Right forelimb (tissue), 1 donor: ENCODE data around the gene CFAP100.

Experiments used
- DNase-seq: peaks from one replicate; pipeline ENCODE4 v3.0.0-alpha.2; 2018

The CFAP100 gene

DNA sequence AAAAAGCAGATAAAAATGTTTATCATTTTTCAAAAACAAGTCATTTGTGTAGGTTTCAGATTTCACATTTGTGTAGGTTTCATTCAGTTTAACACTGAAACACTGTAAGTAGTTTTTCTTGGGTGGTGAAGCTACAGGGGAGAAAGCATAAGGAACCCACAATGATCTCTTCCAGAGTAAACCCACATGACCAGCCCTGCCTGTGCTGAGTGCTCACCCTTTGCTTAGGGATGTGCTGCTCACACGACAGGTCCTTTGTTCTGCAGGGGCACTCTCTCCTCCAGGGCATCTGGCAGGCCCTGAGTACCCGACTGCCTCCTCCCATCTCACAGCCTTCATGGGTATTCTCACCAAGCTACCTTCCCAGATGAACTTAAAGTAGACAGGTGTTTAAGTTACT, 52.1 kb downstream of the CFAP100 start:
- DNase-seq: no peak

DNA sequence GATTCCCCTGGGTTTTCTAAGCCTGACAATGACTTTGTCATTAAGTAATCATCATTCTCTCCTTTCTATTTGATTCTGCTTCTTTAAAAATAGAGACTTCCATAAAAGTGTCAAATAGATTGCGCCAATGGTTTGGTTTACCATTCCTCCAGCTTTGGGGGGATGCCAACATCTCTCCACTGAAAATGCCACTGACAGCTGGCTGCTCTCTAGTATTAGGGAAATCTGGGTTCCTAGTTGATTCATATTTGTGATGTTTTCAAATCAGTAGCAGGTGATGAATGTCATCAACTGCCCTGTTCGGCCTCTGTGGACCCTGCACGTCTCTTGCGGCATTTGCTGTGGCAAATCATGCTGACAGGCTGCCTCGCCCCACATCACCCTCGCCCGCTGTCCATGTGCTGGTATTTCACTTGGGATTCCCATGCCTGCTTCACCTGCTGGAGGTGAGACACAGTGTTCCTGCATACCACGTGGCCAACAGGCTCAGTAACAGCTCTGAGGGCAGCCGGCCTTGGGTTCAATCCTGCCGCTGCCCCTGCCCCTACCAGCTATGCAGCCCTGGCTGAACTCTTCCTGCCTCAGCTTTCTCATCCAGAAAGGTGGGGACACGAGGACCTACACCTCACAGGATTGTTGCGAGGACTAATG, 52.9 kb downstream of the CFAP100 start:
- no peak for DNase-seq

DNA sequence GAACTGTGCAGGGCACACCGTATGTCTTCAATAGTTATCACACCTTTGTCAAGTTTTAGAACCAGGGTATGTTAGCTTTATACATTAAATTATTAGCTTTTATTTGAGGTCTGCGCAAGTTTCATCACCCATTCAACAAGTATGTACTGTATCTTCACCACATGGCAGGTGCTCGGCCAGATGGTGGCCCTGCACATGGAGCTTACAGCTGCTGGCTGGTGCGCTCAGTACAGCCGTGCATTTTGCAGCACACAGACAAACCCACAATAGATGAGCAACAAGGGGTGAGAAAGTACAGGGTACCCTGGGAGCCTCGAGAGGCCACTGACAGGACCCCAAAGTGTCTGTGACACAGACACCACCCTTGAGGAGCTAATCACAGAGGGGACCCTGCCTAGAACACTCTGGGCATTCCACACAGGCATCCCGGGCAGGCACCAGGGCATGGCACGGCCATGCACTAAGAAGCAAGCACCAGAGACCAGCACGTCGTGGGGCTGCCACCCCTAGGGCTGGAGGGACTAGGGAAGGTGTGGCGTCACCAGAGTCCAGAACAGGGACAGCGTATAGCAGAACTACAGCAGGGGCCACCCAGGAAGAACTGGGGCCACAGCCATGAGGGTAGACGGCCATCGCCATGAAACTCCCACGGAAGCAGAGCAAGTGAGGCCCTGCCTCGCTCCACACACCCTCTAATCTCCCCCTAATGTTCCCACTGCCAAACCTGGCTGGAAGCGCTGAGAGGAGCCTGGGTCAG, 53.6 kb downstream of the CFAP100 start:
- DNase-seq: no peak

DNA sequence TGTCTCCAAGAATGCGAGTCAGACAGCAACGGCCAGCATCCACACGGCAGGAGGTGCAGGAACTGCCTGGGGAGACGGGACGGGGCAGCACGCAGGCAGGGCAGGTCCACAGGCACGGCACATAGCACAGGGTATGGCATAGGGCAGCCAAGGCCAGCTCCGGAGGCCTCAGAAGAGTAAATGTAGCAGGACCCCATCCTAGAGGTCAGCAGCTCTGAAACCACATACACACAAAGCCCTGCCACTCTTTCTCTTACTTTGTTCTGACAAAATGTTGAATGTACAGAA, 54.1 kb downstream of the CFAP100 start:
- DNase-seq: no peak

DNA sequence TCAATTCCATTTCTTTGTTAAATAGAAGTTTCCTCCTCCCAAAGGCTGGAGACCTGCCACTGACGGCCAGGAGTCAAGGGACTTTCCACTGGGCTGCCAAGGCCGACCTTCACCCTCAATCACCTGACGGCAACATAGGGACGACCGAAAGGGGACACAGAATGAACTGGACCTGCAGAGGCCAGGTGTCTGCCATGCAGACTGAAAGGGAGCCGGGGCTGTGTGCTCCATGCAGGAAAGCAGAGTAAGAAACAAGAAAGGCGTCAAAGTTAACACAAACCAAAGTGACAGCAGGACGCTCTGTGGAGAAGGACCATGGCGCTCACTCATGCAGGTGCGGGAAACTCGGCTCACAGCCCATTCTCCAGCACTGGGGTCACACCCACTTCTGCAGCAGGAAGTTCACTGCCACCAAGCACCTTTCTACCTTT, 54.9 kb downstream of the CFAP100 start:
- DNase-seq: no peak

DNA sequence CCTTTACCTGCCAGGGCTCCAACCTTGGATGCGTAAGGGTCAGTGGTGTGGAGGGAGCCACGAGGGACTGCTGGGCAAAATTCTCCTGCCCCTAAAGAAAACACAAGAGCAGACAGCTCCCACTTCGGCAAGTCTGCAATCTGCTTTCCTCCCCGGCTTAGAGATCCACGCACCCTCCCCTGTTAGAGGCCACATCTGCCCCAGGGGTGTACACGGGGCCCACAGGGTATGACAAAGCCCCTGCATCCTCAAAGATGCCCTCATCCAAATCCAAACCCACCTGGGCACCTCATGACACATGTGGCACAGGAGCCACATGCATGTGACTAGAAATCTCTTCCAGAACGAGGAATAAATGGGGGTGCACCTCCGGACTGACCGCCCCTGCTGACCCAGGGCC, 55.5 kb downstream of the CFAP100 start:
- DNase-seq: no peak

DNA sequence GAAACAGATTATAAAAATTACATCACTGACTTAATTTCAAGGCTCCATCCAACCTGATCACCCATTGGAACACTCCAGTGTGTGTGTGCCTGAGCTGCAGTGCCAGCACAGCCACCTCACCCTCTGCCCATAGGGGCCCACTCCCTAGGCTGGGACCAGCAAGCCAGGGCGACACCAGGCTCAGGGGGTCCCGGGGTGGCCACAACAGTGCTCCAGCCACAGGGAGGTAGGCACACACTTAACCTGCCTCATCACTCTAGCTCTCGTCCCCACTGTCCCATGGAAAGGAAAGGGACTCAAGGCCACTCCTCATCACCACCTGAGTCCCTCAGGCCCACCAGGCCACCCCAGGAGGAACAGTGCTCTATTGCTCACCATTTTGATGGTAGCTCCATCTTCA, 56.0 kb downstream of the CFAP100 start:
- DNase-seq: no peak

DNA sequence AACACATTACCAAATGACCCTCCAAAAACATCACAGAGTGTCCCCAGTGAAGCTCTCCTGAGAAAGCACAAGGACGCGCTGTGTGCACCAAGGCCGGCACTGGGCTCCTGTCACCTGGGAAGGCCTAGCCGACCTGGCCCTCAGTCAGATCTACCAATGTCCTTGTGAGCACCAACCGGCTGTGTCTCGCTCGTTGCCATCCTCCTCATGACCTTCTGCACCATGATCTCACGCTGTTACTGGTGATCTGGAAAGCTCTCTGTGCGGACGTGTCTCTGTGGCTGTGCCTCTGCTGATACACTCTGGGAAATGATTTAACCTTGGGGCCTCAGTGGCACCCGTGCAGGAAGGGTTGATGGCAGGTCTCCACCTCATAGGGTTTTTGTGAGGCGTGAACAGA, 56.8 kb downstream of the CFAP100 start:
- DNase-seq: no peak

DNA sequence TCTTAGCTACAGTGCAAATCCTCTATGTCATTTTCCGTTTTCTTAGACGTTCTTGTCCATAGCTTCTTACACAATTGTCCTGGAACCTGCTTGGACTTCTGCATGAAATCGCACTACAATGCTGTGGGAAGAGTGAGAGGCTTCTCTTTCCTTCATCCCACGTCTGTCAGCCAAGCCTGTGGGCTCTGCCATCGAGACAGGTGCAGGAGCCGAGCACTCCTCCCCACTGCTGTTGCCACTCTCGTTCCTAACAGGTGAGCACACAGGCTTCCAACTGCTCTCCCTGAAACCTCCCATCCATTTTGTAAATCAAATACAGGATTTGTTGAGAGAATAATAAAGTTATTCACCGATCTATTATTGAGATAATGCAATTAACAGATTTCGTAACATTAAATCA, 57.5 kb downstream of the CFAP100 start:
- DNase-seq: no peak

DNA sequence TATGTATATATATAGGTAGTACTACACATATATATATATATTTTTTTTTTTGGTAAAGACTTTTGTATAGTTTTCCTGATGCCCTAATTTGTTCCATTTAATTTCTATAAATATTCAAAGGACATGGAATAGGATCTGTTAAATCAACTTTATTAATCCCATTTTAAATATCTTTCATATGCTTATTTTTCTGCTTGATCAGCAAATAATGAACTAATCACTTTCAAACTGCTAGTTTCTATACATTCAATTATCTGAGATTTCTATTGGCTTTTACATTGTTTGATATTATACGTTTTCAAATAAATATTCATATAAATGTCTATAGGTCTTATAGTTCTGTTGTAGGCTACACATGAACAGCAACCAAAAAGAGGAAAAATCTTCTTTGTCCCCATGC, 59.3 kb downstream of the CFAP100 start:
- DNase-seq: no peak

DNA sequence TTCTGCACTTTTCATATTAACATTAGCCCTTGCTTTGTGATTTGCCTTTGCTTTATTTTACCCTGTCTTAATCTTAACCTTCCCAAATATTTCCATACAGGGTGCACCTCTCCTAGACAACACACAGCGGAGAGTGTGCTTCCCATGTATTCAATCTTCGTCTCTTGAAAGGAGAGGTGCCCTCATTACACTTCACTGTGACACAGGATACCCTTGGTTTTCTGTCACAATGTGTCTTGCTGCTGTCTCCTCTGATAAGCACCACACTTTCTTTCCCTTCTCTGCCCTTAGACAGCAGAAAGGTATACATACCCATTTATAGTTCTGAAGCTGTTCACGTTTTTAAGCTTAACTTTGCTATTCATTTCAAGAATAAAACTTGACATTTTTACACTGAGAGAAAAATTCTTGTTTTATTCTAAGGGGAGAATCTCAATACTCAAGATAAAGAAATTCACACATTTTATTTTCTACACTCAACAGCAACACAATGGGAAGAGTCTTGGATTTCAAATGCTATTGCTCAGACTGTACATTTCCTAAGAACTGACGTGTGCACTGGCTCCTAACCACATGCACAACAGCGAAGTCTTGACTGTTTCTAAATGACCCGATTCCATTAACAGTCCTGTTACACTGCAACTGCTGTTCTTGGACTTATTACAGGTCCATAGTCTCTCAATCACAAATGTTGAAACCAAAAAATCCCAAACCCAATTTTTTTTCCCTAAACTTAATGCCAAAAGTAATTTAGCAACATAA, 59.9 kb downstream of the CFAP100 start:
- DNase-seq: no peak

DNA sequence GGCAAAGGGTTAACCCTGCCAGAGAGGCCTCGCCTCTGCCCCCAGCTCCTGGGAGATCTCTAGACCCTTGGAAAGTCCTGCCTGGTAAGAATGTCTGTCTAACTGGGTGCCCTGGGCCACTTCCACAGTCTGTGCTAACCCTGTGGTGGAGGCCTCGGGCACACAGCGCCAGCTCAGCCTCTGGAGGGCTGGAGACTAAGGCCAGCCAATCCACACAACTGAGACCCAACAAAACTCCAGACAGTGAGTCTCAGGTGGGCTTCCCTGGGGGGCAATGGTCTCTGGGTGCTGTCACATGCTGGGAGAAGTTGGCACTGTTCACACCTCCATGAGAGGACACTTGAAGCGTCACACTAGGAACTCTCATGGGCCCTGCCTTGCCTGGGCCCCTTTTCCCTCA, 61.5 kb downstream of the CFAP100 start:
- DNase-seq: no peak

DNA sequence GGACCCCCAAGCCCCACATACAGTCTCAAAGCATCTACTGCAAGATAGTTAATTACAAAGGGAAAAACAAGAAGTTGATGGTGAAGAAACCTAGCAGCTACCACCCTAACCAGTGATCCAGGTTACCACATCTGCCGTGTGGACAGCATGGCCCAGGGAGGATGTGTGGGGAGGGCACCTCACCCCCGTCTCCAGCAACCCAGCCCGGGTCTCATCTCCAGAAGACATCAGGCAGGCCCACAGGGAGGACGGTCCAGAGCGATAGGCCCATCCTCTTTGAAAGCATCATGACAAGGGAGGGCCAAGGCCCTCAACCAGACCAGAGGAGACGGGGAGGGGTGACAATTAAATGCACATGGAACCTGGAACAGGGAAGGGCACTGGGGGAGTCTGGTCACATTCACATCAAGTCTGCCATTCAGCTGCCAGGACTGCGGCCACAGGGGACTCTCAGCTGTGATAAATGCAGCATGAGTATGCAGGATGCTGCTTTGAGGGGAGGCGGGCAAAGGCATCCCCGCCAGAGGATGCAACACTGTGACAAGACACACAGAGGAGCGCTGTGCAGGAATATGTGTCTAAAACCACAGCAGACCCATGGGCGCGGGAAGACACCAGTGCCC, 62.2 kb downstream of the CFAP100 start:
- no peak for DNase-seq

DNA sequence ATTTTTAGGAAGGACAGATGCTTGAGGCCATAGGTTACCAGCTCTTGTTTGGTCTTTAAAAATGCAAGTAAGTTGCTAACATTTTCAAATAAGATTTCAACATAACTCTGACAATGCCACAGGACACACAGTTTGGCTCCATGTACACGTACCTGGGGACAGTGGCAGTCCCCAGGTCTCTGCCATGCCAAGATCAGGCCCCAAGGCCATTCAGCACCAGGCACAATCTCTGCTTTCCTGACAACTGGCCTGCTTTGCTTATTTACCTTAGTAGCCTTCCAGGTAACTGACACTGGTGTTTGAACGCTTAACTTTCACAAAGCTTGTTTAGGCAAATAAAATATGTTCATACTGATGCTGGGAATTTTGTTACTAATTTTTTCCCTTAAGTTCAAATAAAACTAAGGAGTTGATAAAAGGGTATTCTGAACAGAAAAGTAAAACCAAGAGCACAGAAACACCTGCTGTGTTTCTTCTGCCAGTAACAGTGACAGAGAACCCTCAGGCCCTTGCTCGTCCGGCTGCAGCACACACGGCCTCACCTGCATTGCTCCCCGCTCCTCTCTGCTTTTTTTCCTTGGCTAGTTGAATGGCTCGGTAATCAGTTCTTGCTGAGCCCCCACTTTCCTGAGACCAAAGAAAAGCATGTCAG, 64.5 kb downstream of the CFAP100 start:
- DNase-seq: no peak

DNA sequence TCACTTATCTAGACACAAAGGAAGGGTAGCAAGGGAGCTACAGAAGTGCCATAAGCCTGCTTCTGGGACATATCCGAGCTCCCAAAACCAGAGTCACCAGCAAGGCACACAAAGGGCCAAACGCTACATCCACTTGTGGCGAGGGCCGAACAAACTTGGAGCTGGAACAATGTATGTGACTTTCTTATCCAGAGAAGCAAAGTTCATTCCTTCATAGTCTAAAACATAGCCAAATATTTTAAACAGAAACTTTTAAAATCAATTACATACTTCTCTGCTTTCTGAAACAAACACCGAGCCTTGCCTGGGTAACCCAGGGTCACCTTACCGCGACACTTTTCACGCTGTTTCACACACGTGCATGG, 65.0 kb downstream of the CFAP100 start:
- no peak for DNase-seq

DNA sequence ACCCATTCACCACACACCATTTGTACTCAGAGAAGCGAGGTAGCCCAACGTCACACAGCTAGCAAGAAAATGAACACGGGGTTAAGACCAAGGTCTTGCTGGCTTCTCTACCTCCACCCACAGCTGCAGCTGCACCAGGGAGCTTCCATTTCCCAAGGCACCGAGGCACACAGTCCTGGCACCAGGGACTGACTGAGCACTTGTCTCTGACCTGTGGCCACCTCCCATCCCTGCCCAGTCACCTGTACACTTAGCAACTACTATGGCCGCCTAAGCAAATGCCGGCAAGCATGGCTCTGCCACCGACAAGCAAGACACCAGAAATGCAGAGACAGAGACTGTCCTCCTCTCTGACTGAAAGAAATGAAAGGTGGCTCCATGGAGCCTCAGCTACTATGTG, 65.7 kb downstream of the CFAP100 start:
- DNase-seq: no peak

DNA sequence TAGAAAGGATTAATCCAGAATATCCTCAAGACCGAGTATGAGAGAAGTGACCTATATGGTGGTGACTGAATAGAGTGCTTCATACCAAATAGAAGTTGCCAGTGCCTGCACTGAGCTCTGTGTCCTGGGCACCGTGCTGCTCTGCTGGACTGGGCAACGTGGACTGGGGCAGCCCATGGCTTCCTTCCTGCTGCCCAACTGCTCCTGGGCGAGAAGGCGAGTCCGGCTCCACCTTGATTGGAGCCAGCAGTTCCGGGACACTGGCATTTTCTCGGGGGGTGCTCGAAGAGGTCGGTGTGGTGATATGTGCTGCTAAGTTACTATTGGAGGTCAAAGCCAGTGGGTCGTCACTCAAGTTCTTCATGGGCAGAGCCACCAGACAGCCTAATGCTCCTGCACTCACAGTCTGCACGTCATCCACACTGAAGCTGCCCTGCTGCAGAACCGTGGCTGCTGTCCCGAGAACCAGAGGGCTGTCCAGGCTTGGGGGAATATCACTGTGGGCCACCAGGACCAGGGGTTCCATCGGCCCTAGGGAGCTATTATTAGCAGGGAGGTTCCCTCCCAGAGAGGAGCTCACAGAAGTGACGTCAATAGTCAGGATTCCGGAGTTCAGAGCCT, 66.9 kb downstream of the CFAP100 start:
- no peak for DNase-seq

DNA sequence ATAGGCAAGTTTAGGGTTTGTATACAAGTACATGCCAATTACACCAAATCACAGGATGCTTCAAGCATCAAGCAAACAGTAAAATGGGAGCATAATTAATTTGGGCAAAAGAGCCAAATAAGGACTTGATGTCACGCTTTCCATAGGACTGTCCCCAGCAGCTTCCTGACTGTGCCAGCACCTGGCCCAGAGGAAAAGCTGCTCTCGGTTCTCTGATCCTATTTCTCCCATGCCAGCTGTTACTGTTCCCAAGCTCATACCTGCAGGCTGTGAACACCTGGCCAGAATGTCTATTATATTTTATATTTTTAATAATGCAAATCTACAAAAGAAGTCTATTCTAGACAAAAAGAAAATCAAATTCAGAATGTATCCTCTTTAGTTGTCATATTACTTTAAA, 68.8 kb downstream of the CFAP100 start:
- DNase-seq: no peak

DNA sequence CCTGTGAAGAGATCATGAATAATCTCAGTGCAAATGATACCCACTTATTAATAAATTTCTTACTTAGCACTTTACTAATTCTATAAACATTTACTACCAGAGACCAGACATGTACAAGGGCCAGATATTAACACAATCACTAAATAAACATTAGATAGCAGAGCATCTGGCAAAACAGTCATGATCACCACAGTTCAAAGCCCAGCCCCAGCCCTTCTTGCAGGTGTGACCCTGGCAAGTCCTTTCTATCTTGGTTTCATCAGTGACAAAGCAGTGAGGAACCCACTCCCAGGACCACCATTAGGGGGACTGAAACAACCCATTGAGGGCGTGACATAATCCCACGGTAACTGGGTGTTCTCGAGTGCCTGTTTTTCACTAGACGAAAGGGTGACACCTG, 69.4 kb downstream of the CFAP100 start:
- no peak for DNase-seq

DNA sequence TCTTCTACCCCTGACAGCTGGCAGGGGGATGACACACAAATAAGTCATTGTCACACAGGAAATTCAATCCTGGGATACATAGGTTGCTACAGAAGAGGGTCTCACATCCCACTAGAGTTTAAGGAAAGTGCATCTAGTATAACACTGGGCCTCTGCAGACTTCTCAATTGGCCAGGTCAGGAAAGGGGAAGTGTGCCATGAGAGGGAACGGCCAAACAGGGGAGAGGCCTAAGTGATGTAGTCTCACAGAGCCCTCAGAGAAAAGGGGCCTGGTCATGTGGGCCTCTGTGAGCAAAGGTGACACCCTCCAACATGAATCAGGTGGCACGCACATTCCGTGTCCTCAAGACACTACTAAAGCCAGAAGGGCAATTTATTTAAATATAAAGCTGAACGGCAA, 69.8 kb downstream of the CFAP100 start:
- DNase-seq: no peak

DNA sequence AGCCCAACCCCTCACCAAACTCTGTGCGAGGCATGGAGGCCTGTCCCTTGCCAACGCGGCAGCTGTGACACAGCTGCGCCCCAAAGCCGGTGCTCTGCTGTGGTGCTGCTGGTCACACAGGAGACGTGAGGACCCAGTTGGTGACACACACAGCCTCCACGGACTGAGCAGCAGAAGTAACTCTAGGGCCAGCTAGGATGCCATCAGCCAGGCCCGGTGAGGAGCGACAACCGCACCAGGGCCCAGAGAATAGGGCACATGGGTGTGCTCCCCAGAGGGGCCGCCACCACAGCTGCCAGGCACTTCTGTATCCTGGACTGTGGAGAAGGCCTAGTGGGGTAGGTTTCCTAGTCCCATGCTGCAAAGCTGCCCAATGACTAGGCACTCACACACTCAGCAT, 70.3 kb downstream of the CFAP100 start:
- no peak for DNase-seq

DNA sequence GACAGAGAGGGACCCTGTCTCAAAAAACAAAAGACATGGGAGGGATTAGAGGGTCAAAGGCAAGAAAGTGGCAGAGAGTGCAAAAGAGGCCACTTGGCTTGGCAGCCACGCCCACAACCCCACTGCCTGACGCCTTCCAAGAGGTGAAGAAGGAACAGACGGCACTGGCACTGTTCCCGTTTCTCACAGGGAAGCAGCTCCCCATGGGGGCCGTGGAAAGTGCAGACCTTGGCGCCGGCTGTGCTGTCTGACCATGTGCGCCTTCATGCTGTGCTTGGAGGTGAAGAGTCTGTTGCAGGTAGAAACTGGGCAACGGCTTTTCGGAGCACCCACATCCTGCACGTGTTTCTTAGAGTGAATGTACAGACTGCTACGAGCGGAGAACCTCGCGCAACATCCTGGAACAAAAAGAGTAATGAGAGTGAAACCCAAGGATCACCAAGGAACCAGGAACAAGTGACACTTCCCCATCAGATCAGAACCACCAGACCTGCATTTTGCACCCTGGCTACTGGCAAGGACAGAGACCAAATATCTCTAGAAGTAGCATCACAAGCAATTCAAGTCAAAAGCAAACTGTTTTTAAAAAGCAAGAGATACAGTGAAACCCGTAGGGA, 71.3 kb downstream of the CFAP100 start:
- no peak for DNase-seq
